GM19455 (cell line): ENCODE measurements around the gene USP49.
A peak's percentile ranks its signal among the peaks of the same experiment; 100 is the strongest.
"Not testable (repeated sequence)": the region's sequence is repeated elsewhere in the genome, so short reads cannot be mapped to it uniquely, and the experiment has no call there.

Source experiments
- ATAC-seq: cut with Tn5 transposase; IDR thresholded peaks from one replicate; pipeline ENCODE4 v1.9.1; 2021; ENCODE audit not compliant: unreplicated experiment

USP49 gene

DNA sequence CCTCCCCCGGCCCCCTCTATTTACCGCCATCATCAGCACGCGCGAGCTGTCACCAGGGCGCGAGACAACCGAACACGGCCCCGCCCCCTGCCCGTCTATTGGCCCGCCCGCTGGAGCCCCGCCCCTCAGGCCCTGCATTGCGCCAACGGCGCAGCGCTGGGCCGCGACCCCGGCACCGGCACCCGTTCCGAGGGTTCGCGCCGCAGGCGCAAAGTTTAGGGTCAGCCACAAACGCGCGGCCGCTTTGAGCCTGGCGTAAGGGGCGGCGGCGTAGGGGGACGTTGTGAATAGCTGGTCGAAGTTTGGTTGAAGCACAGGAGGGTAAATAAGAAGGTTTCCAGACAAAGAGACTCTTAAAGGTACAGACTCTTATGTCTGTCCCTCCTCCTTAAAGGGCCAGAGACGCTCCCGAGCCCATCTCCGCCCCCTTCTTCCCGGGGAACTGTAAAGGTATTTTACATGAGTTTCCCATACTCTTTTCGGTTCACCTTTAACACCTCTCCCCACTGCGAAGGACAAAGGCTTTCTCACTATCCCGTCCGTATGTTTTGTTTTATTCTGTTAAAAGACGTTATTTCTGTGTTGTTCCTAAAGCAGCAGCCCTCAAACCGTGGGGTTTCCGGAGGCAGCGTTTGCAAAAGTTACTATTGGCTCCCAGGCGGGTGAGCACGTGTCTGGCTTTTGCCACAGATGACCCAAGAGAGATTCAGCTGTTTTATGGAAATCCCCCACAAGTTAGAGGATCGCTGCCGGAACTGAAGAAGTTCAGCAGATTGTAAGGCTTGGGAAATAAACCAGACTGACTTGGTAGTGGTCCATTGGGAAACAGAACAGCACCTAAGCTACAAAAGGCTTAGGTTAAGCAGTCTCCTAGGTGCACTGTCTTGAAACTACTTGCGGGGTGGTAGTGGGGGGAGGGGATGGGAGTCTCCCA lies at the start of gene USP49:
USP49 (minus strand) TSS at position 76 of the 934 bp plus-strand sequence. CDS start 88,392 bp downstream, outside the sequence.
- peak; percentile 80 for ATAC-seq

GRCh38 chr6:41943456-41943855 lies 48.3 kb upstream of the USP49 start:
- ATAC-seq, result no peak

DNA sequence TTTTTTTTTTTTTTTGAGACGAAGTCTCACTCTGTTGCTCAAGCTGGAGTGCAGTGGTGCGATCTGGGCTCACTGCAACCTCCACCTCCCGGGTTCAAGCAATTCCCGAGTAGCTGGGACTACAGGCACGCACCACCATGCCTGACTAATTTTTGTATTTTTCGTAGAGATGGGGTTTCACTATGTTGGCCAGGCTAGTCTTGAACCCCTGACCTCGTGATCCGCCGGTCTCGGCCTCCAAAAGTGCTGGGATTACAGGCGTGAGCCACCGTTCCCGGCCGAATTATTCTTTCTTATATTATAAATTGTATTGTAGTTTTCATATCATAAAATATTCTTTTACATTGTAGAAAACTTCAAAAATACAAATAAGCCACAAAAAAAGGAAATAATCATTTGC lies 47.7 kb upstream of the USP49 start:
- ATAC-seq, result not testable (repeated sequence)

GRCh38 chr6:41942067-41942851 lies 47.1 kb upstream of the USP49 start:
- peak; percentile 10 for ATAC-seq

GRCh38 chr6:41941280-41942066 lies 46.3 kb upstream of the USP49 start, which contains the start of gene CCND3:
CCND3 (minus strand) TSS chr6:41941808; CDS start chr6:41941649, 159 bp downstream.
- ATAC-seq, result peak; percentile 87

DNA sequence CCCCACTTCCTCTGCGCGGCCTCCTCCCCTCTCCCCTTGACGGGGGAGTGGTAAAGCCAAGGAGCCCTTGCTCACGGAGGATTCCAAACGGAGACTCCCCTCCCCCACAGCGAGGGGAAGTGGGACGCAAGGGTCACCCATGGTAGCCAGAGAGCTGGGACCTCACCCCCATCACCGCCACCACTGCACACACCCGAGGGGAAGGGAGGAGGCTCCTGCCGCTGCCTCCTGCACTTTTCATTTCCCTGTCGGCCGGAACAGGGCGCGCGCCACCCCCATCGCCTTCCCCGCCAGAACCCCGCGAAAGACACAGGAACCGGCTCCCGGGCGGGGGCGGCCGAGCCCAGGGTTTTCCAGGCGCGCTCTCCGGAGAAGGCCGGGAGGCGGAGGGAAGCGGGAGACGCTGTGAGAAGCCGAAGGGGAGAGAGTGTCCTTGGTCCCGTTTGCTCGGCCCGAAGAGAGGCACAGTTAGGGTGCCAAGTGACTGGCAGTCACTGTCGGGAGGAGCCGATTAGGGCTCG lies 45.6 kb upstream of the USP49 start:
- ATAC-seq, result peak; percentile 3

GRCh38 chr6:41939848-41940758 lies 44.9 kb upstream of the USP49 start:
- no peak for ATAC-seq

DNA sequence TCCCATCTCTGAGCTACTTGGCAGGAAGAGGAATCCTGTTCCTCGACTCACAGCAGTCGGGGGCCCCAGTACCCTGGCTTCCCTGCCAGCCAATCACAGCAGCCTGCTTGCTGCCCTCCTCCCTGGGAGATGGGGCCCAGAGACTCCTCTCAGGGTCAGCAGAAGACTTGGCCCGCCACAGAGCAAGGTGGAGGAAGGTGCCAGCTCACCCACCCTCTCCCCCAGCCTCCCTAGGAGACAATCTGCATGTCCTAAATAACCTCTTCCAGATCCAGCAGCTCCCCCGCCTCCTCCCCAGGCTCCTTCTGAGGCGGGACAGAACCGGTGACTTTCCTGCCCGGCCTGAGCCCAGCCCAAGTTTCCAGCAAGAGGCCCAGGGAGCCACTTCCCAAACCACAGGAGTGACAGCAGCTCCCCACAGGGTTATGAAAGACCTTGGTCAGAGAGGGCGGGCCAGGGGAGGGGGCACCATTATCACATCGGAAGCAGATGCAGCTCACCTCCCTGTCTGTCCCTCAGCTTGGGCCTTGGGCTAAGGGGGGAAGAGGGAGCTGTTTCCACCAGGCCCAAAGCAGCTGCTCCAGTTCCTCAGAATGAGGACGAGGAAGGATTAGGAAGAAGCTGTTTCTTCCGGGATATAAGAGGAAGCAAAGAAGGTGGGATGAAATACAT lies 44.1 kb upstream of the USP49 start:
- ATAC-seq, result no peak

- ATAC-seq, result no peak
Observed at GRCh38 chr6:41938590-41939175, 43.5 kb upstream of the USP49 start.

GRCh38 chr6:41937861-41938574 lies 42.8 kb upstream of the USP49 start:
- no peak for ATAC-seq

DNA sequence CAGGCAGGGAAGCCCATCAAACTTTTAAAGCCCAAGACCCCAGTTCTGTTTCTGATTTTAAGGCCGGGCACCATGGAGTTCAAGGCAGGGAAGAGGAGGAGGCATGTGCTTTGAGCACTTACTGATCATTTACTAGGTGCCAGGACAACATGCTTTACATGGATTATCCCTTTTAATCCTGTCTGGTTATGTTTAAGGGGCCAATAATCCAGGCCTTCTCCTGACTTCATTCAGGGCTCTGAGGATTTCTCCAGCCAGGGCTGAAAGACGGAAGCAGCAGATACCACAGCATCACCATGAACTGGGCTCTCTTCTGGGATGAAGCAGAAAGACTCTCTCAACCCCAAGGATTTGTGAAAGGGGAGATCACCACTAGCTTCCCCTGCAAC lies 42.3 kb upstream of the USP49 start:
- no peak for ATAC-seq

GRCh38 chr6:41936073-41936837 lies 41.1 kb upstream of the USP49 start:
- peak; percentile 47 for ATAC-seq

- ATAC-seq, result no peak
Observed at GRCh38 chr6:41935685-41936072, 40.5 kb upstream of the USP49 start.

DNA sequence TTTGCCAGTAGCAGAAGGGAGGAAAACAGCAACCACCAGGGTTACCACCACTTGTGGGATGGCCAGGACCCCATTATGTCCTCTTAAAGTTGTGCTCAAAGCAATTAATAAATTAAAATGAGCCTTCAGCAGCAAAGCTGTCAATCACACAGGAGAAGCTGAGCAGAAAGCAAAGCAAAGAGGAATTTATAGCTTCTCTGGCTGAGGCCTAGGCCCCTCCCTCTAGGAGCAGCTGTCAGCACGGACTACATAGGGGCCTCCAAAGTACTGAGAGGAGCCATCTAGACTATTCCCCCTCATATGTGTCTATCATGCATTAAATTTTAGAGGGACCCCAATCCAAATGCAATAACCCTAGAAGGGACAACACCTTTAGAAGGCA lies 40.0 kb upstream of the USP49 start:
- ATAC-seq, result no peak

GRCh38 chr6:41934278-41935192 lies 39.4 kb upstream of the USP49 start:
- ATAC-seq, result no peak

DNA sequence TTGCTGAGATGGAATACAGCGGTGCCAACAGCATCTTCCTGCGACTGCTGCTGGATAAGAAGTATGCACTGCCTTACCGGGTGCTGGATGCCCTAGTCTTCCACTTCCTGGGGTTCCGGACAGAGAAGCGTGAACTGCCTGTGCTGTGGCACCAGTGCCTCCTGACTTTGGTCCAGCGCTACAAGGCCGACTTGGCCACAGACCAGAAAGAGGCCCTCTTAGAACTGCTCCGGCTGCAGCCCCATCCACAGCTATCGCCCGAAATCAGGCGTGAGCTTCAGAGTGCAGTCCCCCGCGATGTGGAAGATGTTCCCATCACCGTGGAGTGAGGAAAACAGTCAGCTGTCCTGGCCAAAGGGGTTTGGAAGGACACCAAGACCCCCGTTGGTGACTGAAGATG lies 37.2 kb upstream of the USP49 start:
- ATAC-seq, result no peak
